Measurements from ENCODE around the gene GPR132.
A peak's percentile ranks its signal among the peaks of the same experiment; 100 is the strongest.
"Not testable (repeated sequence)": the region's sequence is repeated elsewhere in the genome, so short reads cannot be mapped to it uniquely, and the experiment has no call there.

Gene GPR132

DNA sequence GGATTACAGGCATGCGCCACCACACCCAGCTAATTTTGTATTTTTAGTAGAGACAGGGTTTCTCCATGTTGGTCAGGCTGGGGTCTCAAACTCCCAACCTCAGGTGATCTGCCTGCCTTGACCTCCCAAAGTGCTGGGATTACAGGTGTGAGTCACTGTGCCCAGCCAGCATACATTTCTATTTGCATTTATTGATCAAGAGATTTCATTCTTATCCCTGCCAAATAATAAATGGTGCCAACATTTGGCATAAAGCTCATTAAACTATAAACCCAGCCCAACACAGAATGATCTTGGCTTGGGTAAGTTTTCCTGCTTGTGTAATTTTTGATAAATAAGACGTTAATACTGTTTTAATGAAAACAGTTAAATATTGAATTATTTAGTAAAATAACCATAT lies 29.6 kb downstream of the GPR132 start:
- DNase-seq = not testable (repeated sequence)

DNA sequence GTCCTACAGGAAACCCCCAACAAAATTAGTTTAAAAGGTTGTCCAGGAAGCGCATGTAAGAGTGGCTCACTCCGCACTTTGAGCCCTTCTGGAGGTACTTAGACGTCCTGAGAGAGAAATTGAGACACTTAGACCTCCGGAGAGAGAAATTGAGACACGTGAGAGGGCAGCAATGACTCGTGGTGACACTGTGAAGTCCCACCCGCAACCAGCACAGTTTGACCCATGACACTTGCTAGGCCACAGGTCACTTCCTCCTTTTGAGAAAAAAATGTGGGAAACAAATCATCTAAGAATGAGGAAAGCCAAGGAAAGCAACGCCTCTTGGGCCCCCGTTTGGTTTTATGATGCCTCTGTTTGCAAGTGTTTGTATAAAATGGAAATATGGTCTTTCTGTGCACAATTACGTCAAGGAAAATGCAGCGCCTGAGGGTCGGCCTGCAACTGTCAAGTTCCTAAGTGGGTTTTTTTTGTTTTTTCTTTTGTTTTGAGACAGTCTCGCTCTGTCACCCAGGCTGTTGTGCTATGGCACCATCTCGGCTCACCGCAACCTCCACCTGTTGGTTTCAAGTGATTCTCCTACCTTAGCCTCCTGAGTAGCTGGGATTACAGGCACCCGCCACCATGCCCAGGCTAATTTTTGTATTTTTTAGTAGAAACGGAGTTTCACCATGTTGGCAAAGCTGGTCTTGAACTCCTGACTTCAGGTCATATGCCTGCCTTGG lies 30.8 kb downstream of the GPR132 start:
- DNase-seq = no peak

DNA sequence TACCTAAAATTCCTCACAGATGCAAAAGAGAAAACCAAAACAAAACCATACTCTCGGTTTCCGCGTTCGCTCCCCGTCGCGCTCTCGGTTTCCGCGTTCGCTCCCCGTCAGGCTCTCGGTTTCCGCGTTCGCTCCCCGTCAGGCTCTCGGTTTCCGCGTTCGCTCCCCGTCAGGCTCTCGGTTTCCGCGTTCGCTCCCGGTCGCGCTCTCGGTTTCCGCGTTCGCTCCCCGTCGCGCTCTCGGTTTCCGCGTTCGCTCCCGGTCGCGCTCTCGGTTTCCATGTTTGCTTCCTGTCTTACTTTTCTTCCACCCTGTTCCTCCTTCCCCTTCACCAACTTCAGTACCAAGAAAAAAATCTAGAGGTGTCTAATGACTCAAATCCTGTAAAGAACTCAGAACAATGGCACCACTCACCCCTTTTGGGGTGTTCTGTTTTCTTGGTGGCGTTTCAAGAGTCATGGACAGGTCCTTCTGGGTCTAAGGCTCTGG lies 31.8 kb downstream of the GPR132 start:
- DNase-seq = not testable (repeated sequence)

DNA sequence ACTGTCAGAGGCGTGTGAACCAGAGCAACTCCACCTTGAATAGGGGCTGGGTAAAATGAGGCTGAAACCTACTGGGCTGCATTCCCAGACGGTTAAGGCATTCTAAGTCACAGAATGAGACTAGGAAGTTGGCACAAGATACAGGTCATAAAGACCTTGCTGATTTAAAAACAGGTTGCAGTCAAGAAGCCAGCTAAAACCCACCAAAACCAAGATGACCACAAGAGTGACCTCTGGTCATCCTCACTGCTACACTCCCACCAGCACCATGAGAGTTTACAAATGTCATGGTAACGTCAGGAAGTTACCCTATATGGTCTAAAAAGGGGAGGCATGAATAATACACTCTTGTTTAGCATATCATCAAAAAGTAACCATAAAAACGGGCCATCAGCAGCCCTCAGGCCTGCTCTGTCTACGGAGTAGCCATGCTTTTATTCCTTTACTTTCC lies 32.8 kb downstream of the GPR132 start:
- DNase-seq = not testable (repeated sequence)

DNA sequence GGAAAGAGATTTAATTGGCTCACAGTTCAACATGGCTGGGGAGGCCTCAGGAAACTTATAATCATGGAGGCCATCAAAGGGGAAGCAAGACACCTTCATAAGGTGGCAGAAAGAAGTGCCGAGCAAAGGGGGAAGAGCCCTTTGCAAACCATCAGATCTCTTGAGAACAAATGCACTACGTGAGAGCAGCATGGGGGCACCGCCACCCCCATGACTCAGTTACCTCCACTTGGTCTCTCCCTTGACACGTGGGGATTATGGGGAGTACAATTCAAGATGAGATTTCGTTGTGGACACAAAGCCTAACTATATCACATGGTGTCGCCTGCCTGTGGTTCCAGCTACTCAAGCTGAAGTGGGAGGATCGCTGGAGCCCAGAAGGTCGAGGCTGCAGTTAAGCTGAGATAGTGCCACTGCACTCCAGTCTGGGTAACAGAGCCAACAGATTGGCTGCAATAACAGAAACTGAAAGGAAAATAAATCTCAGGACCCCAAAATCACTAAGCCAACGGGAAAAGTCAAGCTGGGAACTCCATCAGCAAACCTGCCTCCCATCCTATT lies 34.3 kb downstream of the GPR132 start:
- no peak for DNase-seq

DNA sequence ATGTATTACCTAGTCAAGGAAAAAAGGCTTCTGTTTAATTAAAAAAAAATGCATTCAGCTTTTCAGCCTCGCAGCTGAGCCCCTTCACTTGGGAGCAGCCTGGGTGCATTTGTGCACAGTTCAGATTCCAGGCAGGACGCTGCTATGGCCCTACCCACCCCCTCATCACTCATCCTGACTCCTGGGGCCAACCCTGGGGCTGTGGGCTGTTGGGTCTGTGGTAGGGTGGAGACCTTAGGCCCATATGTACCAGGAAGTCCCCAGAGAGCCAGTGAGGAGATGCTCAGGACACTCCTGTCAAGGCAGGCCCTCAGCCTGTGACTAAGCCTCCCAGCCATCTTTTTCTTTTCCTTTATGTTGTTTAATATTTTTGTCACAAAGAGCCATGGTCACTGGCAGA lies 35.0 kb downstream of the GPR132 start:
- DNase-seq = no peak

DNA sequence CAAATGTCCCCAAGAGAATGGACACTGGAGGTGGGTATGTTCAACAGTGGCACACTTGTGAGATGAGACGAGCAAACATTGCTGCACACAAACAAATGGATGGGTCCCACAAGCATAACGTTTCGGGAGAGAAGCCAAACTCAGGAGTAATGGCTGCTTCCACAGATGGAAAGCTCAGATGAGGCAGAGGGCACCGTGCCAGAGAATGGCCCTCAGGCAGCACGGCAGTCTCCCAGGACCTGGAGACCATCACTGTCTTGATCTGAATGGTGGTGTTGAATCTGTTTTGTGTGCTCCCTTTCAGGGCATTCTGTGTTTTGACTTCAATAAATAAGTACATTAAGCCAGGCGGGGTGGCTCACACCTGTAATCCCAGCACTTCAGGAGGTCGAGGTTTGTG lies 35.8 kb downstream of the GPR132 start:
- DNase-seq = no peak

DNA sequence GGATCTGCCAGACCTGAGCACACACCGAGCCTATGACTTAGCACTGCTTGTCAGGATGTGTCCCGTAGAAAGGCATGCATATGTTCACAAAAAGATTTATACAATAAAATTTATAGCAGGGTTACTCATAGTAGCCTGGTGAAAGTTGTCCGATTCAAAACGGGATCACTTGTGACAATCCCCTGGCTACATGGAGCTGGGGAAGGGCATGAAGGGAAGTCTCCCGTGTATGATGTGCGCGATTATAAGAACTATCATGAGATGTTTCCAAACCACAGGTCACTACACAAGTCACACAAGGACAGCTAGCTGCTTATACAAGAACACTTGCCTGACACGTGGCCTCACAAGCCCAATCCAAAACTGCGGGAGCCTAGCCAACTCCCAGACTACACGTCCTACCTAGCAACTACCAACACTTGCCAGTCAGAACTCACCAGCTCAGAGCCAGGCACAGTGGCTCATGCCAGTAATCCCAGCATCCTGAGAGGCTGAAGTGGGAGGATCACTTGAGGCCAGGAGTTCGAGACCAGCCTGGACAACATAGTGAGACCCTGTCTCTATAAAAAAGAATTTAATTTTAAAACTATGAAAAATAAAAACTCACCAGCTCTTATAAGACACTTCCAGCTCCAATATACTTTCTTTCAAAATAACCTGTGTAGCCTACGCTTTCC lies 36.8 kb downstream of the GPR132 start:
- DNase-seq = no peak

DNA sequence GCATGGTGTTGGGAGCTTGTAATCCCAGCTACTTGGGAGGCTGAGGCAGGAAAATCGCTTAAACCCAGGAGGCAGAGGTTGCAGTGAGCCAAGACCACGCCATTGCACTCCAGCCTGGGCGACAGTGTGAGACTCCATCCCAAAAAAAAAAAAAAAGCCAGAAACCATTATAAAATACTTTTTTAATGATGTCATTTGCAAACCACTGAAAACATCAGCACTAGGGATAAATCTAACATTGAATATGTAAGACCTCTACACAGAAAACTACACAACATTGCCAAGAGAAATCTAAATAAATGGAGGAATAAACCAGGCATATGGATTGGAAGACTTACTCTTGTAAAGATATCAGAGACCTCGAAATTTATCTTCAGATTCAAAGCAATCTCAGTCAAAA lies 37.5 kb downstream of the GPR132 start:
- DNase-seq = not testable (repeated sequence)

DNA sequence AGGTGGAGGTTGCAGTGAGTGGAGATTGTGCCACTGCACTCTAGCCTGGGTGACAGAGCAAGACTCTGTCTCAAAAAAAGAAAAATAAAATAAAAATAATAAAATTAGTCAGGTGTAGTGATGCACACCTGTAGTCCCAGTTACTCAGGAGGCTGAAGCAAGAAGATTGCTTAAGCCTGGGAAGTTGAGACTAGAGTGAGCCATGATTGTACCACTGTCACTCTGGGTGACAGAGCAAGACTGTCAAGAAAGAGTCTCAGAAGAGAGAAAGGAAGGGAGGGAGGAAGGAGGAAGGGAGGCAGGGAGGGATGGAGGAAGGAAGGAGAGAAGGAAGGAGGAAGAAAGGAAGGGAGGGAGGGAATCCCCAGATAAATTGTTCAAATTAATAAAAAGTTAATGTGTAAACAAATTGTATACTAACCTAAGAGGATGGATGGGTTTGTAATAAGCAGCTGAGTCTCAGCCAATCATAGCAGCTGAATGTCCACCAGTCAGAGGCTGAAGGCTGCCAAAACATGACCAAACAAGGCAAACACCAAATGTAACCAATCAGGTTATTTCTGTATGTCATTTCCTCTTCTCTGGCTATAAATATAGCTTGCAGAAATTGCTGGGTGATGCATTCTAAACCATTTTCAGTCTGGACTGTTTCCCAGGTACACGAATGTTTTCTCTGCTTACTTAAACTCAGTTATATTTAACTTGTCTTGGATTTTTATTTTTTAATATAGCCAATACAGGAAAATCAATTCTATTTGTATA lies 38.2 kb downstream of the GPR132 start:
- no peak for DNase-seq

DNA sequence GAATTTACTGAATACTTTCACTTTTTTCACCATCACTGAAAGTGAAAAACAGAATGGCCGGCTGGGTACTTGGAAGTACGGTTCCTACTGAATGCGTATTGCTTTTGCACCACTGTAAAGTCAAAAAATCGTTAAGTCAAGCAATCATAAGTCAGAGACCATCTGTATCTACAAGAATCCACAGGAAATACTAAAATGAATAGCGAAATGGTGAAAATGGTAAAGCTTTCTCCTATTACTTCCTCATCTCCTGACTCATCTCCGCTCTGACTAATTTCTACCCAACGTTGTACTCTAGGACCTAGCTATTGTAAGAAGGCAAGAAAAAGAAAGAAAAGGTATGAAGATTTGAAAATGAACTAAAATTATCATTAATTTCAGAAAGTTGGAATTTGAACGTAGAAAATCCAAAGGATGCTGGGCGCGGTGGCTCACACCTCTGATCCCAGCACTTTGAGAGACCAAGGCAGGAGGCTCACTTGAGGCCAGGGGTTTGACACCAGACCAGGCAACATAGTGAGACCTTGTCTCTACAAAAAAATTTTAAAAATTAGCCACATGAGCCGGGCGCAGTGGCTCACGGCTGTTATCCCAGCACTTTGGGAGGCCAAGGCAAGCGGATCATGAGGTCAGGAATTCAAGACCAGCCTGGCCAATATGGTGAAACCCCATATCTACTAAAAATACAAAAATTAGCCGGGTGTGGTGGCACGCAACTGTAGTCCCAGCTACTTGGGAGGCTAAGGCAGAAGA lies 39.0 kb downstream of the GPR132 start:
- no peak for DNase-seq

DNA sequence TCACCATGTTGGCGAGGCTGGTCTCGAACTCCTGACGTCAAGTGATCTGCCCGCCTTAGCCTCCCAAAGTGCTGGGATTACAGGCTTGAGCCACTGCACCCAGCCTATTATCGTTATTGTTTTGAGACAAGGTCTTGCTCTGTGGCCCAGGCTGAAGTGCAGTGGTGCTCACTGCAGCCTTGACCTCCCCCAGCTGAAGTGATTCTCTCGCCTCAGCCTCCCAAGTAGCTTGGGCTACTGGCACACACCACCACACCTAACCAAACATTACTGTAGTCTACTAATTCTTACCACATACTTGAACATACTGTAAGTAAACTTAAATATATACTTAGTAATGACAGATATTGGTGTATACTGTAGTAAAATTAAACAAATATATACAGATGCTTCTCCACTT lies 39.8 kb downstream of the GPR132 start:
- no peak for DNase-seq

DNA sequence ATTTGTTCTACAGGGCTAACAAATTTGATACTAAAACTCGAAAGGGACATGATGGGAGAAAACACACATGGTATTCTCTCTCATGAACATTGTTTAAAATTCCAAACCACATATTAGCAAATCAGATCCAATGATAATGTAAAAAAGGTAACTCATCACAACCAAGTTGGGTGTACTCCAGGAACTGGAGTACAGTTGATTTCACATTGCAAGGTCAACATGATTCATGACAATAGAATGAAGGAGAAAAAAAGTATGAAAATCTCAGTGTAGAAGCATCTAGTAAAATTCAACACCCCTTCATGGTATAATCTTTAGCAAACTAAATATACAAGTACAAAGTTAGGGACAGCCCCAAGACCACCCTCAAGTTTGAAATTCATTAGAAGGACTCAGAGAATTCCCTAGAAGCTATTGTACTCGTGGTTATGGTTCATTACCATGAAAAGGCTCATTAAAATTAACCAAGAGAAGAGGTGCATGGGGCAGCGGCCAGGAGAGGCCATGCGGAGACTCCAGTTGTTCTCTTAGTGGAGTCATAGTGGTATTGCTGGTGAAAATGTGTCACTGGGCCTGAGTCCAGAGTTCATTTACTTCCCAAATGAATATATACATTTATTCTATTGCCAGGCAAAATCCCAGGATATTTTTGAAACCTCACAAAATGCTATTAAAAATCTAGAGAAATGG lies 41.3 kb downstream of the GPR132 start:
- DNase-seq = no peak

DNA sequence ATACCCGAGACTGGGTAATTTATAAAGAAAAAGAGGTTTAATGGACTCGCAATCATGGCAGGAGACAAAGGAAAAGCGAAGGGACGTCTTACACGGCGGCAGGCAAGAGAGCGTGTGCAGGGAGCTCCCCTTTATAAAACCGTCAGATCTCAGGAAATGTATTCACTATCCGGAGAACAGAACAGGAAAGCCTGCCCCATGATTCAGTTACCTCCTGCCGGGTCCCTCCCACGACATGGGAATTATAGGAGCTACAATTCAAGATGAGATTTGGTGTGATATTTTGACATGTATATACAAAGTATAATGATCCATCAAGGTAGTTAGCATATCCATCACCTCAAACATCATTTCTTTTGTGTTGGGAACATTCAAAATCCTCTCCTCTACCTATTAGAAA lies 42.1 kb downstream of the GPR132 start:
- DNase-seq = no peak

DNA sequence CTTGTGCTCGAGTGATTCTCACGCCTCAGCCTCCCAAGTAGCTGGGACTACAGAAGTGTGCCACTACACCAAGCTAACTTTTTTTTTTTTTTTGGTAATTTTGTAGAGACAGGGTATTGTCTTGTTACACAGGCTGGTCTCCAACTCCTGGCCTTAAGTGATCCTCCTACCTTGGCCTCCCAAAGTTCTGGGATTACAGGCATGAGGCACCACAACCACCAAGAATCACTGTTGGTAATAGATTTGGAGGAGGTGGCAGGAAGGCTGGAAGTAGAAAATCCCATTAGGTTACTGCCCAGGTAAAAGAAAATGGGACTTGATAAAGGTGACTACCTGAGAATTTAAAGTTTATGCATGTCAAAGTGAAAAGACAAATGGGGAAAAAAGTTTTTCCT lies 43.0 kb downstream of the GPR132 start:
- DNase-seq = no peak

DNA sequence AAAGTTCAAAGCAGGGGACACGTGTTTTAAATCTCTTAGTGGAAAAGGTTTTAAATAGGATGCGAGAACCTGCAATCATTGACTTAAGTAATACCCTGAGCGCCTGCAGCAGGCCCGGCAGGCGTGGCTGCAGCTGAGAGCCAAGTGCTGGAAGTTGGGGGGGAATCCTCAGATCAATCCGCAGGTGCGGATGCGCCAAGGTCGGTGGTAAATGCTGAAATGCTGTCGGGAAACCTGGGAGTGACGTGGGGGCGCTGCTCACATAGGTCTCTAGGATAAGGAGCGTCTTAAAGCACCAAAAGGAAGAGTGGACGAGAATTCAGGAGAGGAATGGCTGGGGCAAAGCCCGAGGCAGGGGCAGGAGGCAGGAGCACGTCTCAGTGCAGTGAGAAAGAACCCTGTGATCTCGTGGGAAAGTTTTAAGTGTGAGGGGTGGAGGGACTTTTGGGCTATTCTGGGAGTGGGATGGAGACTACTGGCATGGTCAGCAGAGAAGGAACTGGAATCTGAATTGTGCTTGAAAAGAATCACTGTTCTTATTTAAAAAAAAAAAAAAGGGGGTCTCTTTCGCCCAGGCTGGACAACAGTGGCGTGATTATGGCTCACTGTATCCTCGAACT lies 43.5 kb downstream of the GPR132 start:
- peak; percentile 63 for DNase-seq

DNA sequence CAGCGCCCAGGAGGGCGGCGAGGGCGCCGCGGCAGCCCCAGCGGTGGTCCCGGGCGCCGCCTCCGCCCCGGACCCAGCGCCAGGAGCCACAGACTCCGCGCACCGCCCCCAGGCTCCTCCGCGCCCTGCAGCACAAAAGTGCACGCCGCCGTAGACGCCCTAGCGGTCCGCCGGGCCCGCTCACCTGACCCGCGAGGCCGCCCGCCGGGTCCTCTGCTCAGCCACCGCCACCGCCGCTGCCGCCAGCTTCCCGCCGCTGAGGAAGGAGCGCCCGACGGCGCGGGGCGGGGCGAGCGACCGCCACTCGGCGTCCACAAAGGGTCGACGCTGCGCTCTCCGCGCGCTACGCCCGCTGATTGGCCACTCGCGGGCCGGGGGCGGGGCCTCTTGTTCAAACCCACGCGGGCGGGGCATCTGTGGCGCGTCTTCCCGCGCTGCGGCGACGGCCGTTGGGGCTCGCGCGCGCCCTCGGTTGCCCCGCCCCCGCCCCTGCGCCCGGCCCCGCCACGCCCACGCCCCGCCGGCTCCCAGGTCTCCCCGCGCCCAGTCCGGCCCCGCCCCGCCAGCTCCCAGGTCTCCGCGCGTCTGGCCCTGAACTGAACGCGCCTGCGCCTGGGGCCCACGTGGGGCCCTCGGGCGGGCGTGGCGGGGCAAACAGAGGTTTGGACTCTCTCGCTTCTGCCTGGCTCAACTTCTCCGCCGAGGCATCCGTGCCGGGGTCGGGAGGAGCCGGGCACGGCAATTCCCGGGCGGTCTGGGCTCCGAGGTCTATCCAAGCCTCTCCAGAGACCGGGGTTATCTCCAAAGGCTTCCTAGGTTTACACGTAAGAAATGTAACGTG lies 44.2 kb downstream of the GPR132 start, which contains the start of gene CDCA4:
TSS of gene CDCA4 (minus strand) at position 269 of the 841 bp plus-strand sequence. CDS start 9,154 bp downstream, outside the sequence.
- DNase-seq = peak; percentile 99

DNA sequence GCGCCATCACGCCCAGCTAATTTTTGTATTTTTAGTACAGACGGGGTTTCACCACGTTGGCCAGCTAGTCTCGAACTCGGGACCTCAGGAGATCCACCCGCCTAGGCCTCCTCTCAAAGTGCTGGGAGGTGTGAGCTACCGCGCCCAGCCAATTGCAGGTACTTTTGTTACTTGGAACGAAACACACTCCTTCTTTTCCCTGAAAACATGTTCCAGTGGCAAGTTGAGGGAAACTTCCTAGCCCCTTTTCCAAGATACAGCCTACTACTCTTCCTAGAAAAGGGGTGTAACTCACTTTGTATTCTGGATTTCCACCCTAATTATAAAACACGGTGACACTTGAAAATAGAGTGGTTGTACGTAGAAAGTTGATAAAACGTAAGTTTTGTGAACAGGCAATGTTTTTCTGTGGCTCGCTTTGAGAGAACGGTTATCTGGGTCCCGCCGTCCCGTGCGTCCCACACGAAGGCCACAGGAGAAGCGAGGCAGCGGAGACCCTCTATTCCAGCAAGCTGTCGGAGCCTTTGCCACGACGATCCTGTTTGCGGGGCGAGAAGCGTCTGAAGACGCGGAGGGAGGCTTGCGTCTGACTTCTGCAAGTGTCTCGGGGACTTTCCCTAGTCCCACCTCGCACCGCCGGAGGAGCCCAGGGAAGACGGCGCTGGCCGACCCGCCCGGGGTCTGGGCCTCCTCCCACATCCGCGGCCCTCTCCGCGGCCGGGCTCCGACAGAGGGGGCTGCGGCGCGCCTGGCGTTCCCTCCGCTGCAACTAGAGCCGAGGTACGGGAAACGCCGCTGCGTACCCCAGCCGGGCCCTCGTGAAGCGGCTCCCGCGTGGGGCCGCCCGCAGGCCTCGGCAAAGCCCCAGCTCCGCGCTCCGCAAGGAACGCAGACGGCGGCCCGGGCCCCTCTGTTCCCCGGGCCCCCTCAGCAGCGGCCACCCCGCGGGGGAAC lies 45.1 kb downstream of the GPR132 start:
- DNase-seq = peak; percentile 72 to 75

DNA sequence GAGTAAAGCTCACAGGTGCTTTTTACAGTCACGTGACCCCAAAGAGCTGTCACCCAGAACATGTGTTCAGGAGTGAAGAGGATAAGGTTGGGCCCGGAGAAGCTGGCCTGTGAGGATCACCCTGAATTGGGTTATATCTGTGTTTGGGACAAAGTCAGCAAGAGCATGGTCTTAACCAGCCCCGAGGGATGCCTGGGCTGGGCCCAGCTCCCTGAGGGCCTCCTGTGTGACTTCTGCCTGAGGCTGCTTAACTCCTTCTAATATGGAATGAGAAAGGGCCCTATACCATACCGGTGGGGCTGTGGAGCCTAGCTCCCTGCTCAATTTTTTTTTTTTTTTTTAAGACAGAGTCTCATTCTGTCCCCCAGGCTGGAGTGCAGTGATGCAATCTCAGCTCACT lies 46.8 kb downstream of the GPR132 start:
- DNase-seq = no peak
